Measurements from ENCODE around the gene KLHL20. TPM values are rescaled to one million over a fixed set of nuclear protein-coding genes. Genes with fewer than 3 reads are reported as not detected.

Gene KLHL20
- total and polyA plus RNA-seq, 8 donors: 2.6 to 30.7 (median 9.4) TPM

DNA sequence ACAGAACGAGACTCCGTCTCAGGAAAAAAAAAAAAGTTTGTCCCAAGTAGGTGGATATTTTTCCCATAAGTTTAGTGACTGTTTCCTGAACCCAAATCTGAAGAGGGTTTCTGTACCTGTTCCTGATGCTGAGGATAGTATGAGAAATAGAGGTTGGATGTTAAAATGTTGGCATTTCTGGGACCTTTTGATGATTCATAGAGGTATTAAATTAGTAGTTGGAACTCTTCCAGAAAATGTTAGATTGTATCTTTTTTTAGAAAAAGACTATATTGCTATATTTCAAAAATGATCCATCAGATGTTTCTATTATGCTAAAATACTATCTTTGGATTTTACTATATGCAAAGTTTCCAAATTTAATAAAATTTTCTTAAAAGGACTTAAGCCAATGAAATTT, 112.8 kb downstream of the KLHL20 start:
- WGBS, 5 donors: 83 to 95% (median 93%) methylated on average over 2 of the region's 2 CpGs
- H3K36me3 ChIP-seq: peaks cover 10 to 31% (median 26%) of the 10 kb centered on the region in 4 donors
- intact Hi-C loops (cut with DNase I; ENCODE audit: low total_unique reads): loop anchor here (10.0 kb wide), 1 partner anchor 403 kb away; no protein-coding TSS in a partner anchor
- peaks cover 9 to 47% (median 33%) of the 10 kb centered on the region in 4 donors for H3K4me1 ChIP-seq
- no peak for DNase-seq
- no peaks in the 10 kb centered on the region for H3K27me3 ChIP-seq
- H3K27ac ChIP-seq: no peak overlapping the region
- no peaks in the 10 kb centered on the region for H3K9me3 ChIP-seq
- H3K4me3 ChIP-seq: no peak overlapping the region
- TF ChIP-seq, protein P1, sequence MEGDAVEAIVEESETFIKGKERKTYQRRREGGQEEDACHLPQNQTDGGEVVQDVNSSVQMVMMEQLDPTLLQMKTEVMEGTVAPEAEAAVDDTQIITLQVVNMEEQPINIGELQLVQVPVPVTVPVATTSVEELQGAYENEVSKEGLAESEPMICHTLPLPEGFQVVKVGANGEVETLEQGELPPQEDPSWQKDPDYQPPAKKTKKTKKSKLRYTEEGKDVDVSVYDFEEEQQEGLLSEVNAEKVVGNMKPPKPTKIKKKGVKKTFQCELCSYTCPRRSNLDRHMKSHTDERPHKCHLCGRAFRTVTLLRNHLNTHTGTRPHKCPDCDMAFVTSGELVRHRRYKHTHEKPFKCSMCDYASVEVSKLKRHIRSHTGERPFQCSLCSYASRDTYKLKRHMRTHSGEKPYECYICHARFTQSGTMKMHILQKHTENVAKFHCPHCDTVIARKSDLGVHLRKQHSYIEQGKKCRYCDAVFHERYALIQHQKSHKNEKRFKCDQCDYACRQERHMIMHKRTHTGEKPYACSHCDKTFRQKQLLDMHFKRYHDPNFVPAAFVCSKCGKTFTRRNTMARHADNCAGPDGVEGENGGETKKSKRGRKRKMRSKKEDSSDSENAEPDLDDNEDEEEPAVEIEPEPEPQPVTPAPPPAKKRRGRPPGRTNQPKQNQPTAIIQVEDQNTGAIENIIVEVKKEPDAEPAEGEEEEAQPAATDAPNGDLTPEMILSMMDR (IDR thresholded peaks at IDR 0.05): no peak
- no peak for TF ChIP-seq EP300 (IDR thresholded peaks at IDR 0.05)
- no peak for TF ChIP-seq POLR2A (IDR thresholded peaks at IDR 0.05)
- no peak for TF ChIP-seq POLR2AphosphoS5 (IDR thresholded peaks at IDR 0.05)

DNA sequence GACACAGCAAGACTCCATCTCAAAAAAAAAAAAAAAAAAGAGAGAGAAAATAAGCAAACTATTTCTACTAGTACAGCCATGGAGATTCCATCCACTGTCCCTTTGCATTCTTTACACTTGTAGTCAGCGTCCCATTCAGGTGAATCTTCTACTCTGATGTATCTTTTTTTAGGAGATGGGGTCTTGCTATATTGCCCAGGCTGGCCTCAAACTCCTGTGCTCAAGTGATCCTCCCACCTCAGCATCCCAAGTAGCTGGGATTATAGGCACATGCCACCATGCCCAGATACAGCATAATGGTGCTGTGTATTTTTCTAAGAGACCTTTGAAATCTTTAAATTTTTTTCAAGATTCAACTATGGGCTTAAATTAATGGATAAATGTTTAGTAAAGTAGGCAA, 118.0 kb downstream of the KLHL20 start:
- Histone ChIP-seq H3K4me1 (peaks cover 0 to 7% (median 2%) of the 10 kb centered on the region in 4 donors), H3K9me3 (no peaks in the 10 kb centered on the region), H3K27me3 (no peaks in the 10 kb centered on the region), H3K27ac (no peak overlapping the region), H3K36me3 (peaks cover 27 to 83% (median 76%) of the 10 kb centered on the region in 4 donors), H3K4me3 (no peak overlapping the region)
- TF ChIP-seq EP300 (IDR thresholded peaks at IDR 0.05) (no peak), POLR2A (IDR thresholded peaks at IDR 0.05) (no peak)
- TF ChIP-seq, protein P1 (IDR thresholded peaks at IDR 0.05): no peak
- intact Hi-C loops (cut with DNase I; ENCODE audit: low total_unique reads): no loop called here
- 78 to 100% (median 96%) methylated on average over 1 of the region's 1 CpG for WGBS, 5 donors
- no peak for DNase-seq

Small RNA genes within 50 kb of the gene (small RNA-seq; reads per million reads assigned to genes)
- 0 reads per million in 4 donors for gene BX248409.1
- 0 reads per million in 4 donors for gene RF00019

Other genes with a start within 250 kb of the KLHL20 start
- 100 to 1,000 TPM in 3 of 5 donors, 10 to 100 TPM in 2; 81.1 to 202 (median 121) TPM for gene PRDX6, start 237.6 kb upstream of the KLHL20 start, total RNA-seq
- gene PRDX6, start 237.6 kb upstream of the KLHL20 start, polyA plus RNA-seq: 100 to 1,000 TPM; 175 to 385 (median 350) TPM
- 1 to 10 TPM in 1 of 5 donors, not detected in 4; 2.6 TPM for gene SLC9C2, start 111.9 kb upstream of the KLHL20 start, total RNA-seq
- not detected for gene SLC9C2, start 111.9 kb upstream of the KLHL20 start, polyA plus RNA-seq
- not detected for gene TEX50, start 79.6 kb upstream of the KLHL20 start, total RNA-seq
- not detected for gene TEX50, start 79.6 kb upstream of the KLHL20 start, polyA plus RNA-seq
- gene ANKRD45, start 45.1 kb upstream of the KLHL20 start, total RNA-seq: not detected
- gene ANKRD45, start 45.1 kb upstream of the KLHL20 start, polyA plus RNA-seq: under 1 TPM in 2 of 3 donors, not detected in 1; 0.15 to 0.19 TPM
- 10 to 100 TPM in 4 of 5 donors, 1 to 10 TPM in 1; 3.1 to 36.8 (median 20.3) TPM for gene DARS2, start 109.7 kb downstream of the KLHL20 start, total RNA-seq
- gene DARS2, start 109.7 kb downstream of the KLHL20 start, polyA plus RNA-seq: 1 to 10 TPM; 4.8 to 5.4 (median 4.9) TPM
- 10 to 100 TPM in 1 of 5 donors, 1 to 10 TPM in 3, under 1 TPM in 1; 0.45 to 14.1 (median 4.1) TPM for gene CENPL, start 109.9 kb downstream of the KLHL20 start, total RNA-seq
- 1 to 10 TPM; 2.0 to 4.4 (median 2.6) TPM for gene CENPL, start 109.9 kb downstream of the KLHL20 start, polyA plus RNA-seq
- 100 to 1,000 TPM; 256 to 453 (median 353) TPM for gene GAS5, start 153.0 kb downstream of the KLHL20 start, total RNA-seq
- gene GAS5, start 153.0 kb downstream of the KLHL20 start, polyA plus RNA-seq: 1,000 to 10,000 TPM in 1 of 3 donors, 100 to 1,000 TPM in 2; 712 to 1,014 (median 897) TPM
- gene ZBTB37, start 153.4 kb downstream of the KLHL20 start, total RNA-seq: 10 to 100 TPM in 4 of 5 donors, under 1 TPM in 1; 0.29 to 62.9 (median 17.2) TPM
- gene ZBTB37, start 153.4 kb downstream of the KLHL20 start, polyA plus RNA-seq: under 1 TPM; 0.37 to 0.61 (median 0.55) TPM
- under 1 TPM in 2 of 5 donors, not detected in 3; 0.18 to 0.89 TPM for gene SERPINC1, start 202.3 kb downstream of the KLHL20 start, total RNA-seq
- under 1 TPM in 1 of 3 donors, not detected in 2; 0.20 TPM for gene SERPINC1, start 202.3 kb downstream of the KLHL20 start, polyA plus RNA-seq